CD4-positive, alpha-beta T cell treated with Interleukin-17A for 4 hours (primary cell): ENCODE results near the gene MEG3.

Source experiments
- DNase-seq: peaks from one replicate; pipeline ENCODE4 v3.0.0-alpha.2; 2020; ENCODE audit warnings: mixed read lengths

The MEG3 gene

DNA sequence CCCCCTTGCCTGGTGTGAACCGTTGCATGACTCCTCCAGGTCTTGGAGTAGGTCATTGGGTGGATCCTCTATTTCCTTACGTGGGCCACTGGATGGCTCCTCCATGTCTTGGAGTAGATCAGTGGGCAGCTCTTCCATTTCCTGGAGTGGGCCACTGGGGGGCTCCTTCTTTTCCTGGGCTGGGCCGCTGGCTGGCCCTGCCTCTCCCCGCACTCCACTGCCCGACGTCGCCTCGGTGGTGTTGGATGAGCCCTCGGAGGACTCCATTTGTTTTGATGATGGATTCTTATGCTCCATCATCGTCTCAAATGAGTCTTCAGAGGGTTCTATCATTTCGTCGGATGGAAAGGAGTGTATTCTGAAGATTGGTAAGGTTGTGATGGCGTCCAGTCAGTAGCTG is 58.5 kb downstream of the MEG3 start:
- no peak for DNase-seq

DNA sequence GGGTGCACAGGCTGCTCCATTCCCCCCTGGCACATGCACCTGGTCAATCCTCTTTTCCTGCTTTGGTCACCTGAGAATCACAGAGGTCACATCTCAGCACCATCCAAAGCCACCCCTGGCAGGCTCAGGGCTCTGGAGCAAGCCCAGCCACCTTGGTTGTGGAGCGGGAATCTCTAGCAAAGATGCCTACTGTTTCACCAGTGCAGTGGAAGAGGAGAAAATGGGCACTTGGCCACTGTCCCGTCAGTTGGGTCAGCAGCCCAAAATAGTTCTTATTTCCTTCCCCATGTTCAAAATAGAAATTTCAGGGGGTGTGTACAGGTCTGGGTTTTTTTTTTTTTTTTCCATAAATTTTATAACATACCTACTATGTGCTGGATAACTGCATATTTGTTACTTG is 59.3 kb downstream of the MEG3 start:
- DNase-seq = no peak

DNA sequence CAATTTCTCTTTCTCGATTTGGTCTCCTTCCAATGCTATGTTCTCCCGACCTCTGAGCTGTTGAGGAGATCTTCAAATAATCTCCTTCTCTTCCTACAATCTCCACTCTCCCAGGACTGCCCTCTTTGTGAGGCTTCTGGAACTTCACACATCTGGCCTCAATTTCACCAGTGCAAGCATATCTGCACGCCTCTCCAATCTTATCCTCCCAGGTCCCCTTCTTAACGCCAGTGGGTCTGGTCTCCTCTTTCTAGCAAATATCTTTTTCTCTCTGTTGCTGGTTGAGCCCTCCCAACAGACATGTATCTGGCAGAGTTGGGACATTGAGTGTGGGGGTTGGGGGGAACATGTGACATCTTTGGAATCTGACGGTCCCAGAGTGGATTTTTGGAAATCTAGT is 59.7 kb downstream of the MEG3 start:
- DNase-seq = no peak

DNA sequence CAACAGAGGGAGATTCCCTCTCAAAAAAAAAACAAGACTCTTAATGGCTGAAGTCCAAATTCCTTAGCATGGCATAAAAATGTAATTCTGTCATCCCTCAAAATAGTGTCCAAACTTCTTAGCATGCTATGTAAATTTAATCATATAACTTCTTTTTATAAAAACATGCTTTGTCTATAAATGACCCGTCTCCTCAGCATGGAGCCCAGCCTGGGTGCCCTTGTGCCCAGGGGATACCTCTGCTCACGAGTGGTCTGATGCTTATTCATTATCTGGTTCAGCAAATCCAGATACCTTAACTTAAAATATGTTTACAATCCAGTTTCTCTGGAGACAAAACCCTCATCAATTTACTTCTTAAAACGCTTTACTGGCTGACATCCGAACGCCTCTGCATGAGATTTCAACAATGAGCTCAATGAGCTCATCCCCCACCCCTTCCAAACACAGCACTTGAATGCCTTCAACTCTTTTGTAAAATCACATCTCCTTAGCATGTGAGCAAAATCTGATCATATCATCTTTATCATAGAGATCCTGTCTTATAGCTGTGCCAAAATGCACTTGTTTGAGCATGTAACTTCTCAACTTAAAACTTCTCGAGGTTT is 61.9 kb downstream of the MEG3 start:
- no peak for DNase-seq

DNA sequence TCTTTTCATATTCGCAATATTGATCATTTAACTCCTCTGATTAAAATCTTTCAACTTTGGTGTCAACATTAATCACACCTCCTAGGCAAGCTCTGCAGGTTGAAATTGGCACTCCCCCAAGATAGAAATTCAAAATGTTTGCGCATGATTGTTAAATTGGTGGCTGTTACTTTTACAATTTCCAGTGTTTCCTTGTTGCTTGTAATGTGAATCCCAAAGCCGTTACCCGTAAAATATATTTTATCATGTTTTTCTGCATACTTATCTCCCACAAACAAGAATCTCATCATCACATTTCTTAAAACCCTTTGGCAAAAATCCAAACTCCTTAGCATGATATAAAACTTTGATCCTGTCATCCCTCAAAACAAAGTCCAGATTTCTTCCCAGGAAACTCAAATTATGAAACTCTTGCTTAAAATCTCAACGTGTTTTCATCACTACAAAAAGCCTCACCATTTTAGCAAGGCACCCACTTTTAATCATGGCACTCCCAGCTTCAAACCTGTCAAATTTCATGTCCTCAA is 62.9 kb downstream of the MEG3 start:
- no peak for DNase-seq

DNA sequence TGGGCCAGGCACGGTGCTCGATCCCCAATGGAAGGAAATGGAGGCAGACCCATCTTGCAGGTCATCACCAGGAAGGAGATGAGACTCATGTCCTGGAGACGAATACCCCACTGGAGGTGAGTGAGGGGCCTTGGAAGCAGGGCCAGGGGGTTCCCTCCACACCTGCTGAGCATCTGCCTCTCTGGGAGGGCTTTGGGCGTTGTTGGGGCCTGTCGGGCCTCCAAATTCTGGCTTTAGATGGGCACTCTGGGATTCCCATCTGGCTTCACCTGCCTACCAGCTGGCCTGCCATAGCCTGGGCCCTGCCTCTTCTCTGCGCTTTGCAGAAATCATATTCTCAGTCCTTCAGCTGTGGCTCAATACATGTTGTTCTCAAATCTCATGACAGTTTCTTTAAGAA is 63.7 kb downstream of the MEG3 start:
- no peak for DNase-seq

DNA sequence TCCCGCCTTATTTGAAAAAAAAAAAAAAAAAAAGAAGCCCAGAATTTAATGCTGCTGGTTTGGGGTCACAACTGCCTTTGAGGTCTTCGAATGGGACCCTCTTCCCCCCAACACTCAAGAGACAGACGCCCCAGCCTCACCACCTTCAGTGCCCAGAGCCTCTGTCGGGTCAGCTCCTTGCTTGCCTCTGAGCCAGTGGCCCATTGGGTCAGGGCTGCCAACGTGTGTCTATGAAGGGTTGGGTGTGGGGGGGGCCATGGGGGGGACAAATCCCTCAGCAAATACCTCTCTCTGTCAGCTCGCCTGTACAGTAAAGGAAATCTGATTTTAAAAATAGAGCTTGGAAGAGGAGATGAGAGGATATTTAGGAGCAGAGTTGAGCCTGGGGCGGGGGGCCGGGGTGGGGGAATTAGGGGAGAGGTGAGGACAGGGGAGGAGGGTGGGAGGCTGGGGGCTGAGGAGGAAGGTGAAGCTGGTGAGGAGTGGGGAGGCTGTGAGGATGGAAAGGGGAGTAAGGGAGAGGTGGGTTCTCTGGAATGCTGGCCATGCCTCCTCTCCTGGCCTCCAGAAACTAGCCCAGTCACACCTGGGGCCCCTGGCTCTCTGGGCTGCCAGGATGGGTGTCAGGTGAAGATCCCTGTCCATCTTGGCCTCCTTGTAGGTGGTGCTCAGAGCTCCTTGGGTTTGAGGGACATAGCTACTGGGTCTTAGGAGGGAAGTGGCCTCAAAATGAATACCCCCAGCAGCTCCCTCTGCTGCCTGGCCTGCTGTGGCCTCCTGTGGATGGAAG is 64.3 kb downstream of the MEG3 start:
- no peak for DNase-seq

DNA sequence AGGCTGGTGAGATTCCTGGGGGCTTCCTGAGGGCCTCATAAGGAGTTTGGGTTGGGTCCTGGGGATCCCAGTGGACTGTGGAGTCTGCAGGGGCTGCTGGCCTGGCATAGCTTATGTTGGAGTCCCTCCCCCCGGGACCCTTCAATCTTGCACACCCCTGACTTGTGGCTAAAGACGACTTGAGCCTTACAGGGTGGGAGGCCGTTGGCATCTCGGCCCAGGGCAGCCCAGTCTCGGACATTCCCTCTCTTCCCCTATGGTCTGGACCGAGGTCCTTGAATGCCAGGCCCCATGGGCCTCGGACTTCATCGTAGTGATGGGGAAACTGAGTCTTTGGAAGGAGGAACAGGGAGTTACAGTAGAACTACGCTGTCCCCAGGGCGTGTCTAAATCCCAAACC is 65.1 kb downstream of the MEG3 start:
- no peak for DNase-seq

DNA sequence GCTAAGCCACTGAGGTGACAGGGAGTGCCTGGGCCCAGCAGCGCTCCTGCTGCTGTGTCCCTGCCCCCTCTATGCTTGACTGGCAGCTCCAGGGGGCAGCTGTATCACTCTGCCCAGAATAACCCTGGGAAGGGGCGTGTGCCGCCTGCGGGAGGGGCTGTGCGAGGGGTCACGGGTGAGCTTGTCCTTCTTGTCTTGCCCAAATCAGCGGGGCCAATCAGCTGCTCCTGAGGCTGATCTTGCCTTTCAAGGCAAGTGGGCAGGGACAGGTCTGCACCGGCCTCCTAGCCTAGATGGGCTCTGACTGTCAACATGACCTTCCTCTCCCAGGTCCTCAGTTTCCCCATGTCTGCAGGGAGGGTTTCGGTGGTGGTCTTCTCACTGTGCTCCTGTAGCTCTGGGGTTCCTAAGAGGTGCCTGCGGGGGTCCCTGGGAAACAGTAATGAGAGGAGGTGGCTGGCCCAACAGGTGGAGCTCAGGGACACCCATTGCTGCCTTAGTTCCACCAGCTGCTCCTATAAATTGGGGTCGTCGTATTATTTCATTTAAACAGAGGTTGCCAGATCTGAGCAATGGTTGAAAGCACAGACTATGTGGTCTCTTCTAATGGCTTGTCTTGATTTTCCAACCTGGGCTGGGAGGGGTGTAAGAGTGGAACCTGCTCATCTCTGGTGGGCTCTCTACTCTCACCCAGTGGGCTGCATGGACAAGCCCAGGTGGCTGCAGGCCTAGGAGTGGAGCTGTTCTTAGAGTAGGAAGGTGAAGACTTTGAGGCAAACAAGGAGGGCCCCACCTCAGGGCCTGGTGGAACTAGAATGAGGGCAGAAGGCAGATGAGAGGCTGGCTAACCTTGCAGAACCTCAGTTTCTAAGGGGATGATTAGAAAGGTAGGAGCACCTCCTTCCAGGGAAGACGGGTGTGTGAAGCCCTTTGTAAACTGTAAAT is 65.9 kb downstream of the MEG3 start:
- no peak for DNase-seq

DNA sequence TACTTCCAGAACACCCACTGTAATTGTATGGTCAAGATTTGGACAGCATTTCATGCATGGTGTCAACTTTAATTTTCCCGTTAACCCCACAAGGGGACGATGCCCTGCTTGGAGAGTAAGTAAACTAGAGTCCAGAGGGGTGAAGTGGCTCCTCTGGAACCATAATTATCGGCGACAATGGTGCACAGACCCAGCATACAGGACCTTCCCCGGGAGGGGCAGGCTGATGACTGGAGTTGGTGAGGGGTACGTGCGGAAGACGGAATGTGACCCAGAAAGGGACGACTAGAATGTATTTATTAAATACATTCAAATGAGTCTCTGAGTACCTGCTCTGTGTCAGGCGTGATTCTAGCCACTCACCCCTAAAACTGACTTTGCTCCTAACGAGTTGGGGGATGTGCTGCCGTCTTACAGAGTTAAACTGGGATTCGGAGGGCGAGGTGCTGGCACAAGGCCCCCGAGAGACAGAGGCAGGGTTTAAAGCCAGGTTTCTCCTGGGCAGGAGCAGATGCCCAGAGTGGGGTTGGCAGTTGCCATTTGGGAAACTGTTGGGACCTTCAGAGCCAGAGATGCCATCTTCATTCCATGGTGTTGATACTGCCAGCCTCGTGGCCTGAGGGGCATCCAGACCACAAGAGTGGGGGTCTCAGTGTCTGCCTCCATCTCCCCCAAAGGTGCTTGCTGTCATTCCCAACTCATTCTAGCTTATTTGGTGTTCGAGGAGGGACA is 66.7 kb downstream of the MEG3 start:
- no peak for DNase-seq

DNA sequence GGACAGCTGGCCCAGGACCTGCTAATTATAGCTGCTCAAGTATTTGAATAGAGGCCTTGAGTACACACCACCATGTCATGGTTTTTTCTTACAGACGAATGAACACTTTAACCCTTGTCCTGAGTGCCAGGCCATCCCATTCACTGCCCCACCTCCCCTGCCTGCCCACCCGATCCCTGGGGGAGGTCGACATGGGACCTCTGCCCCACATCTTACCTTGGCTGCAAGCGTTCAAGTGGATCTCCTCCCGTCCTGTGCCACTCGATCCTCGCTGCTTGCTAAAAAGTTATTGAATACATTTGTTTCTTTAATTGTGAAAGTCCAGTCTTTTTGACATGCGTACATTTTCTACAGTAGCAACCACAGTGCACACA is 67.3 kb downstream of the MEG3 start:
- no peak for DNase-seq

DNA sequence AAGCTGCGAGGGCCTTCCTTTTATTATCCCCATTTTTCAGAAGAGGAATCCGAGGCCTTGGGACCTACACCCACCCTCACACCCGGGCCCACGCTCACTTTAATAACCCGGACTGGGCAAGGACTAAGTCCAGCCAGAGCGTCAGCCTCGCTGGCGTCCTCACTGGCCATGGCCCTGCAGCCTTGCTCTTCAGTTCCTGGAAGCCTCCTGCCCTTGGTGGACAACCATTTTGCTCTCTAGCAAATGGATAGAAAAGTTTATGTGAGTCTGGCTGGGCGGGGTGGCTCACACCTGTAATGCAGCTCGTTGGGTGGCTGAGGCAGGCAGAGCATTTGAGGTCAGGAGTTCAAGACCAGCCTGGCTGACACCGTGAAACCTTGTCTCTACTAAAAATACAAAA is 67.8 kb downstream of the MEG3 start:
- DNase-seq = no peak

DNA sequence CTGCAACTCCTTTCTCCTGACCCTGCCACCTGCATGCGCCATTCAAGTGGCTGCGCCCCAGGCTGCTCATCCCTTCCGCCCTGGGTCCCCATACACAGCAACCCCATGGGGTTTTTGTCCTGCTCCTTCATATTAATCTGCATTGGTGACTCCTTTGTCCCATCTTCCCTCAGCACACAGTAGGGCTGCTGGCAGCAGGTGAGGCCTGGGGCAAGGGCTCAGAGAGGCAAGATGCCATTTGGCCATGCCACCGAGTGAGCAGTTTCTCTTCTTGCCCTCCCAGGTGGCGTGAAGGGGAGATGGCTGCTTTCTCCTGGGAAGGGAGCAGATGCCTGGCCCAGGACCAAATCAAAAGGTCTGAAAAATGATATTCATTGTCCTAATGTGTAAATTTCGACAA is 68.5 kb downstream of the MEG3 start:
- DNase-seq = no peak

DNA sequence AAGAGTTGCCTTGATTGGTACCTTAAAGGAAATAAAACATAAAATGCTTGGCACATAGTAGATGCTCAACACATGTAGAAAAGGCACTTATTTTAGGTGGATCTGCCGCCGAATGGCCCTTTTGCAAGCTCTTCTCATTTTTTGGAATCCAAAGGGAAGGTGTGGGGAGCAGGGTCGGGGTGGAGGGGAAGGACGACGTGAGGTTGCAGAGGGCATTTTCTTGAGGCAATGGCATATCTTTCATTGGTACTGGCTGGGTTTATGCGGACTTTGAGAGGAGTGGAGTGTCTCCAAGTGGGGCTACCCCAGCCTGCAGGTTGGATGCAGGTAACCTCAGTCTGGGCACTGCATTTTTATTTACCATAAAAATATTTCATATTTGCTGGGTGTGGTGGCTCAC is 69.5 kb downstream of the MEG3 start:
- no peak for DNase-seq

DNA sequence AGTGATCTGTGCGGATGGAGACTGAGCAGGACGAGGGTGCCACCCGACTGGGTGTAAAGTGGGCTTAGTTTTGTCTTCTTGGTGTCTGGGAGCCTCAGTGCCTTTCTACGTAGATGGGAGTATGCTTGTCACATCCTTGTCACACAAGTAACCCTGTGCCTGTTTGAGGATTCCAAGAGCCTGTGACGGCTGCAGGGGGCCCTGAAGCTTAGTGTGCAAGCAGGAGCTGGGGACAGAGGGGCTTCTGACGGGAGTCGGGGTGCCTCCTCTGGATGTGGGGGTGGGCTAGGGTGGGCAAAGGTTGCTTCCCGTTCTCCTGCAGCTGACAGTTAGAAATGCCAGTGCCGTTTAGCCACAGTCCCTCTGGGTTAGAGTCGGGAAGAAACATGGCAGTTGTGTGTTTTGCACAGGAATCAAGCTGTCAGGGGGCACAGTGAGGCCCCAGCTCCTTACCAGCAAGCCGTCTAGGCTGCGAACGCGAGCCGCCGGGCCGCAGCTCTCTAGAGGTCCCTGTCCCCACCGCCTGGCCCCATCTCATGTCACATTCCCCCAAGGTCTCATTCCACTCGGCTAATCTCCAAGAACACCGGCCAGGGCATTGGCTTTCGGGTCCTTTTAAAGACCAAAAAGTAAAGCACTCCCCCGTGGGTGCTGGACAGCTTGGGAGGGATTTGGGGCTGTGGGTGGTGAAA is 70.6 kb downstream of the MEG3 start:
- no peak for DNase-seq

DNA sequence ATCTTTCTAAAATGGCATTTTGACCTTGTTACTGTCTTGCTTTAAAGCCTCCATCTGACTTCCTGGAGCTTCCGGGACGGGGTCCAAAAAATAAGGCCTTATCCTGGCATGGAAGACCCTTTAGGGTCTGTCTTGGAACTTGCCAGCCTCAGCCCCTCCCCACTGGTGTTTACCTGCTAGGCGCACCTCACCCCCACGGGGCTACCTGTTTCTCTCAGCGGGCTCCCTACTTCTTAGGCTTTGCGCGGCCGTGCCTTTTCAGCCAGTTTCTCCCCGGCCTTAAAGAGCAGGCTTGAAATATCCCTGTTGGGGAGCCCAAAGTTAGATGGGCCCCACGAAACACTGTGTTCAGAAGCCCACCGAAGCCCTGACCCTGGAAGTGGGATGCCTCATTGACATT is 72.5 kb downstream of the MEG3 start:
- no peak for DNase-seq

DNA sequence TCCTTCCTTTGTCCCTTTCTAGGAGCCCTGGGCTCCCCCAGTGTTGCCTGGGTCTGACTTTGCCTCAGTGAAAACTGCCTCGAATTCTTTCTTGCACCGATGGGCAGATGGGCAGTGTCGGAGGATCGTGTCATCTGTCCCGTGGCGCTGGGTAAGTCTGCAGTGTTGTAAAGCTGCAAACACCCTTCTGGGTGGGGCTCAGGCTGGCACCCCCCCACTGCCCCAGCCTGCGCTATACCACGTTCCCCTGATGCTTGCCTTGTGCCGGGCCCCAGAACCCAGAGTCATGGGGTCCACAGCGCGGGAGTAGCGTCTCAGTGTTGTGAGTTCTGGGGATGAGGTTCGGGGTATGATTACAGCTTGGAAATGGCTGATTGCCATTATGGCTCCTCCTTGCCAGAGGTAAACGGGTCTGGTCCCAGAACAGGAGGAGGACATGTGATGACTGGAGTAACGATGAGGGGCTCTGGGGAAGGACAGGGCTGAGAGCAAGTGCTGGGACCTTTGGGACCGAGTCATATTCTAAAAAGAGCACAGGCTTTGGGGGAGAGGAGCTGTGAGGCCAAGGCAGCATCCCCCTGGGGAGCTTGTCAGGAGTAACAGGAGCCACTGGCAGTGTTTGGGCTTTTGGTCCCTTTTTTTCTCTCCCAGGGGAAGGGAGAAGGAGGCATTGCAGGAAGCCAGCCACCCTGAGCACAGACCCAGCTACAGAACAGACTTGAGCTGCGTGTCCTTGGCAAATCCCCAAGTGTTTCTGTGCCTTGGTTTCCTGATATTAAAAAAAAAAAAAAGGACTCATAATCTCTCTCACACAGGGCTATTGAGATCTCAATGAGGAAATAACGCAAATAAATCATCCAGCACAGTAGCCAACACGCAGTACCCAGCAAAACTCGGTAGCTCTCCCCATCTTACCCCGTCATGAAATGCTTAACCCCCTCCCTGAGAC is 73.3 kb downstream of the MEG3 start:
- no peak for DNase-seq

DNA sequence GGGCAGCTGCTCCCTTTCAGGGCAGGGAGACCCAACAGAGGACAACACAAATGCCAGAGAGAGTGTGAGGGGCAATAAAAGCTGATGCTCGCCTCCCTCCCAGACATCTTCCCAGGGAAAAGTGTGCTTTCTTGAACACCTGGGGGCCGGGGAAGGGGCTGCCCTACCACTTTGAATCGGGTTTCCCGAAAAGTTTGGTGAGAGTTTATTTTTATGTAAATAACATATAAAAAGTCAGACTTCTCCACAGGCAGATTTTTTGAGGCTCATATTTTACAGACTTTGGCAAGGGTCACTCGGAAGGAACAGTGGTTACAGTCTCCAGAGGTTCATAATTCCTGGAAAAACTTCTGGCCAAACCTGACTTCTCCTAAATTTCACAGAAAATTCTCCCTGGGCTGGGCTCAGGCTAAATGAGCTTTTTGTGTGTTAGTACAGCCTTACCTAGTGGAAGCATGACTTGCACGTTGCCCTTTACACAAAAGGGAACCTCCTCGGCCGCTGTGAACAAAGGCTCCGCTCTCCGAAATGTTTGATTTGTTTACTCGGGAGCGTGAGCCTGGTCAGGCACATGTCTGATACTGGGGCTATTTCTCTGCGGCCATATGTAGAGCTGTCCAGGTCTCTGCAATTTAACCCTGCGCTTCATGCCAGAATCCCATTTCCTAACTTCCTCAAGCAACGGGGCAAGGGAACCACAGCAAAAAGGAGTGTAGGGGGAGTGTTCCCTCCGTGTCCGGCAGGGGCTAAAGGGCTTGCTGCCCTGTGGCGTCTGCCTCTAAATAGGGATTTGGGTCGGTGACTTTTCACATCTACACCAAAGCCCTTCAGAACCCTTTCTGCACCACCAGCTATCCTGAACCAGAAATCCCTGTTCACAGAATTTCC is 74.2 kb downstream of the MEG3 start:
- DNase-seq = no peak

DNA sequence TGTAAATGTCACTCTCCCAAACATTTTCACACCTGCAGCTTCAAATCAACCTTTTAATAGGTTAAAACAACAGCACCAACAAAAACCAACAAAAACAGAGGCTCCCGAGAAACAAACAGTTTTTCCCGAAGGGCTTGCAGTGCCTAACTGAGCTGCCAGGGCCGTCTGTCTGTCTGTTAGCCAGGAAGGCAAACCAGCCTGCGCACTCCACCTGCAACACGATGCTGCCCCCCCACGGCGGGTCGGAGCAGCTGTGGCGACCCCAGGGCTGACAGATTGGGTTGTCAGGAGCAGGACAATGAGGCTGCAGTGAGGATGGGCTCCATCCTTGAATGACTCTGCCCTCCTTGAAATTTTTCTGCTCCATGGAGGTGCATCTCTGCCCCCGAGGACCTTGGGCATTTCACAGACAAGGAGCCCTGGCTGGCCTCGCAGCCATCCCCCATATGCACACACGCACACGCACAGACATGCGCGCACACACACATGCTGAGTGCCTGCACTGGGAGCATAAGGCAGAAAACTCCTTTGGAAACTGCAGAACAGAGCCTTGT is 75.0 kb downstream of the MEG3 start:
- DNase-seq = no peak
